Measurements from ENCODE around the gene ZNF419.

Gene ZNF419

DNA sequence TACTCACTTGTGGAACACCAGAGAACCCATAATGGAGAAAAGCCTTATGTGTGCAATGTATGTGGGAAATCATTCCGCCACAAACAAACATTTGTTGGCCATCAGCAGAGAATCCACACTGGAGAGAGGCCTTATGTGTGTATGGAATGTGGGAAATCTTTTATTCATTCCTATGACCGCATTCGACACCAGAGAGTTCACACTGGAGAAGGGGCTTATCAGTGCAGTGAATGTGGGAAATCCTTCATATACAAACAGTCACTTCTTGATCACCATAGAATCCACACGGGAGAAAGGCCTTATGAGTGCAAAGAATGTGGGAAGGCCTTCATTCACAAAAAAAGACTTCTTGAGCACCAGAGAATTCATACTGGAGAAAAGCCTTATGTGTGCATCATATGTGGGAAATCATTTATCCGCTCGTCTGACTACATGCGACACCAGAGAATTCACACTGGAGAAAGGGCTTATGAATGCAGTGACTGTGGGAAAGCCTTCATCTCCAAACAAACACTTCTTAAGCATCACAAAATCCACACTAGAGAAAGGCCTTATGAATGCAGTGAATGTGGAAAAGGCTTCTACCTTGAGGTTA is 50.5 kb downstream of the ZNF419 start:
- DNase-seq (ENCODE audit: low read depth), result no peak

All from stimulated activated CD8-positive, alpha-beta memory T cell treated with anti-CD3 and anti-CD28 coated beads, Interleukin-7, amount 100 ng/mL, for 24 hours (primary cell).